CD4-positive, alpha-beta memory T cell (primary cell): ENCODE measurements around the gene KIAA1191. TPM values are rescaled to one million over a fixed set of nuclear protein-coding genes. Genes with fewer than 3 reads are reported as not detected.

Experiments used
- CTCF ChIA-PET: fragments of 350-600 bp; sonication (Branson Sonifier 250); formaldehyde crosslinking; loops from one replicate; lab custom pipeline; 2021; ENCODE audit warnings: inconsistent platforms; ENCODE audit not compliant: partially characterized antibody; lab: Charles Lee
- POLR2A ChIA-PET: fragments of 350-600 bp; sonication (Branson Sonifier 250); formaldehyde crosslinking; loops from one replicate; lab custom pipeline; 2021; ENCODE audit not compliant: partially characterized antibody; lab: Charles Lee
- DNase-seq, 5 donors: peaks; one replicate each; pipeline versions ENCODE4 v3.0.0 to v3.0.0-alpha.2; 2020 to 2022; ENCODE audit warnings: mixed read lengths in 1 of 5
- H3K27ac ChIP-seq: one replicate; pipeline ENCODE4 v1.7.0; 2013; ENCODE audit warnings: low read depth, low read length
- H3K27me3 ChIP-seq: 2 replicates; pipeline ENCODE4 v1.7.0; 2013; ENCODE audit warnings: mild to moderate bottlenecking, low read length, moderate library complexity; ENCODE audit not compliant: insufficient read depth
- H3K36me3 ChIP-seq: 2 replicates; pipeline ENCODE4 v1.7.0; 2013; ENCODE audit warnings: mild to moderate bottlenecking, low read length, moderate library complexity; ENCODE audit not compliant: insufficient read depth
- H3K4me1 ChIP-seq: 2 replicates; pipeline ENCODE4 v1.7.0; 2013; ENCODE audit warnings: mild to moderate bottlenecking, low read length, moderate library complexity; ENCODE audit not compliant: insufficient read depth
- H3K4me3 ChIP-seq, 2 donors: one replicate each; pipeline ENCODE4 v1.7.0; 2013; ENCODE audit warnings: low read length in 2 of 2, mild to moderate bottlenecking in 1 of 2
- H3K9me3 ChIP-seq, 2 donors: one replicate each; pipeline ENCODE4 v1.7.0; 2013; ENCODE audit warnings: low read length in 2 of 2, control low read depth in 1 of 2; ENCODE audit not compliant: control insufficient read depth in 1 of 2
- H3K27ac Mint-ChIP-seq, 7 donors: one replicate each; pipeline ENCODE4 v1.8.0; 2020 to 2021; ENCODE audit warnings: mixed read lengths in 7 of 7, mild to moderate bottlenecking in 6 of 7, inconsistent platforms in 3 of 7, moderate library complexity in 3 of 7
- H3K27me3 Mint-ChIP-seq, 2 donors: one replicate each; pipeline ENCODE4 v1.8.0; 2020 to 2021; ENCODE audit warnings: mixed read lengths in 2 of 2
- H3K36me3 Mint-ChIP-seq, 2 donors: one replicate each; pipeline ENCODE4 v1.8.0; 2020 to 2021; ENCODE audit warnings: mixed read lengths in 2 of 2, inconsistent platforms in 1 of 2, mild to moderate bottlenecking in 1 of 2
- H3K4me1 Mint-ChIP-seq, 4 donors: one replicate each; pipeline ENCODE4 v1.8.0; 2020 to 2021; ENCODE audit warnings: mixed read lengths in 4 of 4, mild to moderate bottlenecking in 1 of 4
- H3K4me3 Mint-ChIP-seq, 8 donors: one replicate each; pipeline ENCODE4 v1.8.0; 2020 to 2021; ENCODE audit warnings: mixed read lengths in 8 of 8, mild to moderate bottlenecking in 7 of 8, moderate library complexity in 6 of 8, inconsistent platforms in 3 of 8
- H3K9me3 Mint-ChIP-seq, 8 donors: one replicate each; pipeline ENCODE4 v1.8.0; 2020 to 2021; ENCODE audit warnings: mixed read lengths in 8 of 8, mild to moderate bottlenecking in 5 of 8, inconsistent platforms in 3 of 8, moderate library complexity in 1 of 8
- intact Hi-C: fragments of 100-400 bp; cut with micrococcal nuclease; formaldehyde crosslinking; loops from one replicate; pipeline ENCODE4 v1.15.1; 2023
- polyA plus RNA-seq, 2 donors: library from polyadenylated mRNA; unstranded; fragments of 300-500 nt; fragmentation: Illumina TruSeq; gene quantifications; one replicate each; pipeline ENCODE4 v1.2.3, GENCODE V29; 2021
- total RNA-seq, 2 experiments: library from RNA; stranded (reverse); gene quantifications; one replicate each; pipeline ENCODE4 v1.2.3, GENCODE V29; 2021

The KIAA1191 gene
- total and polyA plus RNA-seq, 4 experiments from 2014 or later: 53.6 to 76.6 (median 72.4) TPM

DNA sequence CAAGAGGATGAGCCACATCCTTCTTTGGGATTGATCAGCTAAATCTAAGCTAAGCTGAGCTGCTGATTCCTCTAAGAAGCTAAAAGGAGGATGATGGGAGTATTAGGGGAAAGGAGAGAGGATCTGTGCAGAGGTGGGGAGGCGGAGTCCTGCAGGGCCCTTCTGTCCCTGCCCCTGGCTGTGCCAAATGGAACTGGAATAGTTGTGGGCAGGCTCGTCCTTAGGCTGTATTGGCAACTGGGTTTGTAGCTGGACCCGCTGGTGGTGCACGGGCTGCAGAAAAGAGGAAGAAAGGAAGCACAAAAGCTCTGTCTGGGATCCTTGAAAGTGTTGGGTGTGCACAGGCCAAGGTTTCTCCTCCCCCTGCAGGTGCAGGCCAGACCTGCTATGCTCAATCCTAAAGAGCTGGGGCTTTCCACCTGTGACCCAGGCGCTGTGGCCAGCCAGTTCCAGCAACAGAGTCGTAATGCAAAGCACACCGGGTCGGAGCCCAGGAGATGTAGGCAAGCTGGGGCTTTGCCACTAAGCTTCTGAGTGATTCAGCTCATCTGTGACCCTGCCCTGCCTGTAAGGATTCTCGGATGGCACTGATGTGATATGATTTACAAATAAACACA is 45.0 kb upstream of the KIAA1191 start:
- Histone ChIP-seq H3K36me3 (peaks cover 24% of the 10 kb centered on the region), H3K4me1 (no peaks in the 10 kb centered on the region), H3K27ac (no peak overlapping the region), H3K9me3 (no peaks in the 10 kb centered on the region), H3K27me3 (no peaks in the 10 kb centered on the region), H3K4me3 (no peak overlapping the region)
- no peak for DNase-seq
- Mint-ChIP-seq H3K4me3 (no peak overlapping the region), H3K4me1 (peaks cover 0 to 11% (median 4%) of the 10 kb centered on the region in 4 donors), H3K27me3 (no peaks in the 10 kb centered on the region), H3K27ac (peak overlapping the region in 1 of 7 donors; percentile 61), H3K9me3 (no peaks in the 10 kb centered on the region), H3K36me3 (peaks cover 25 to 45% of the 10 kb centered on the region in 2 donors)
- CTCF ChIA-PET: interaction anchor here (1.5 kb wide), 1 partner anchor 10 kb away, joined by 7 read pairs; the partner anchor contains the start of gene CLTB
- POLR2A ChIA-PET: interaction anchor here (0.6 to 1.0 kb wide), 2 partner anchors 18 to 61 kb away, joined by 3 read pairs; partner anchors contain the start of genes HIGD2A and NOP16
- intact Hi-C loops: no loop called here

DNA sequence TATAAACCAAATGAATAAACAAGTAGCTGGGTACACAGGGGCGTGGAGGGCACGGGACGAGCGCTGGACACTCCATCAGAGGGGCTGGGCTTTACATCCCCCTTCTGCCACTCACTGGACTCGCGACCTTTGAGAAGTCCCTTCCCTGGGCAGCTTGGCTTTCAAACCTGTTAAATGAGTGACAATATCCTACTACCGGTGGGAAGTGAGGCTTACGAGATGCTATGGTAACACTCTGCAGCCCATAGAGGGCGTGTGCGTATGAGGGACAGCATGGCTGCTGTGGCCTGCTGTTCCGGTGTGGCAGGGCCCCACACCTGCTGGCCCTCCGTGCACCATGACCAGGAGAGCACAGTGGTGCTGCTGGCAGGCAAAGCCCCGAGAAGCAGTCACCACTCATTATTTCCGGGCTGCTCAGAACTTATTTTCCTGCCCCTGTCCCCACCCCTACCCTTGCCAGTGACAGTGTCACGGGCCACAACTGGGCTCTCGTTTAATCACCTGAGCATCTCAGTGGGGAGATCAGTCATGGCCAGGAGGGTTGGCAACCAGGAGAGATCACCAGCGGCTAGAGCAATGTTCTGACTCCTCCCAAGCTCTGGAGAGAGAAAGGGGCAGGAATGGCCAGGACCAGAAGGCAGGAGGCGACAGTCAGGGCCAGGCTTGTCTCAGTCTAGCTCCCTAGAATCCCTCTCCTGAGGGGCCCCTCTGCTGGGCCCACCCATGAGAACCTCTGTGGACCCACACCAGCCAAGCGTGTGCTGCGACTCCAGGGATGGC is 44.3 kb upstream of the KIAA1191 start:
- H3K9me3 Mint-ChIP-seq: no peaks in the 10 kb centered on the region
- no peaks in the 10 kb centered on the region for H3K27me3 Mint-ChIP-seq
- DNase-seq: no peak
- CTCF ChIA-PET: interaction anchor here (1.3 kb wide), 1 partner anchor 10 kb away, joined by 5 read pairs; the partner anchor contains the start of gene CLTB
- H3K4me3 Mint-ChIP-seq: no peak overlapping the region
- POLR2A ChIA-PET: interaction anchor here (1.0 kb wide), 1 partner anchor 18 kb away, joined by 3 read pairs; the partner anchor contains the start of genes HIGD2A and NOP16
- H3K36me3 Mint-ChIP-seq: peaks cover 18 to 44% of the 10 kb centered on the region in 2 donors
- peaks cover 24% of the 10 kb centered on the region for H3K36me3 ChIP-seq
- intact Hi-C loops: no loop called here
- H3K9me3 ChIP-seq: no peaks in the 10 kb centered on the region
- H3K4me3 ChIP-seq: no peak overlapping the region
- H3K4me1 ChIP-seq: no peaks in the 10 kb centered on the region
- H3K27ac ChIP-seq: no peak overlapping the region
- H3K27me3 ChIP-seq: no peaks in the 10 kb centered on the region
- H3K4me1 Mint-ChIP-seq: peaks cover 0 to 4% (median 2%) of the 10 kb centered on the region in 4 donors
- H3K27ac Mint-ChIP-seq: peak overlapping the region in 2 of 7 donors; percentile 65 to 79

DNA sequence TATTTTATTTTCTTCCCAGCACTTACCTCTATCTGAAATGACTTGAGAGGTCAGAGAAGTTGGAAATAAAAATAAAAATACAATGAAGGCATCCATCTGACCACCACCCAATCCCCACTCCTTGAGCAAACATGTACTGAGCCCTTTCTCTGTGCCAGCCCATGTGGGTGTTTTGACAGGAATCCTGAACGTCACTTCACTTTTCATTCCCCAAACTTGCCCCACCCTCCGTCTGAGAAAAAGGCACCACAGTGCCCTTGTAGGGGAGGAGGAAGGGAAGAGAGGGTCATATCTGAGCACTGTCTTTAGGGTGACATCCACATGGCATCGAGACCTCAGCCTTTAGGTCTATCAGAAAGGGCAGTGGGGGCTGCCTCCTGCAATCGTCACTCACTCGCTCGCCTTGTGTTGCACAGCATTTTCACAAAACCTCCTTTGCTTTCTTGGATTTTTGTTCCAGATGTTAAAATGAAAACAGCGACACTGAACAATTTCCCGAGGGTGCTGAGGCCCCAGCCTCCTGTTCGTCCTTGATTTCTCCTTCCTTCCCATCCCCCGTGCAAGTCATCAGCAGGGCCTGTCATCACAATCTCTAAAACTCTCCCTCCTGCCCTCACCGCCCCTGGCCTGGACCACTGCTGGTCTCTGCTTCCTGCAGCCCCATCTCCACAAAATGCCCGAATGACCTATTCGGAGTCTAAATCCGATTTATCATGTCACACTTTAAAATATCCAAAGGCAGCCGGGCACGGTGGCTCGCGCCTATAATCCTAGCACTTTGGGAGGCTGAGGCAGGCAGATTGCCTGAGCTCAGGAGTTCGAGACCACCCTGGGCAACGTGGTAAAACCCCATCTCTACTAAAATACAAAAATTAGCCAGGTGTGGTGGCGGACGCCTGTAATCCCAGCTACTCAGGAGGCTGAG is 40.0 kb upstream of the KIAA1191 start:
- intact Hi-C loops: no loop called here
- CTCF ChIA-PET: no interaction called here
- Histone ChIP-seq H3K4me1 (no peaks in the 10 kb centered on the region), H3K27ac (no peak overlapping the region), H3K27me3 (no peaks in the 10 kb centered on the region), H3K36me3 (peaks cover 8% of the 10 kb centered on the region), H3K9me3 (no peaks in the 10 kb centered on the region), H3K4me3 (no peak overlapping the region)
- Mint-ChIP-seq H3K4me1 (peaks cover 0 to 2% (median under 1%) of the 10 kb centered on the region in 4 donors), H3K9me3 (no peaks in the 10 kb centered on the region), H3K27me3 (no peaks in the 10 kb centered on the region), H3K4me3 (no peak overlapping the region), H3K36me3 (peaks cover 9 to 38% of the 10 kb centered on the region in 2 donors), H3K27ac (peak overlapping the region in 4 of 7 donors; percentile 48 to 85 (median 53))
- DNase-seq: no peak
- POLR2A ChIA-PET: no interaction called here

DNA sequence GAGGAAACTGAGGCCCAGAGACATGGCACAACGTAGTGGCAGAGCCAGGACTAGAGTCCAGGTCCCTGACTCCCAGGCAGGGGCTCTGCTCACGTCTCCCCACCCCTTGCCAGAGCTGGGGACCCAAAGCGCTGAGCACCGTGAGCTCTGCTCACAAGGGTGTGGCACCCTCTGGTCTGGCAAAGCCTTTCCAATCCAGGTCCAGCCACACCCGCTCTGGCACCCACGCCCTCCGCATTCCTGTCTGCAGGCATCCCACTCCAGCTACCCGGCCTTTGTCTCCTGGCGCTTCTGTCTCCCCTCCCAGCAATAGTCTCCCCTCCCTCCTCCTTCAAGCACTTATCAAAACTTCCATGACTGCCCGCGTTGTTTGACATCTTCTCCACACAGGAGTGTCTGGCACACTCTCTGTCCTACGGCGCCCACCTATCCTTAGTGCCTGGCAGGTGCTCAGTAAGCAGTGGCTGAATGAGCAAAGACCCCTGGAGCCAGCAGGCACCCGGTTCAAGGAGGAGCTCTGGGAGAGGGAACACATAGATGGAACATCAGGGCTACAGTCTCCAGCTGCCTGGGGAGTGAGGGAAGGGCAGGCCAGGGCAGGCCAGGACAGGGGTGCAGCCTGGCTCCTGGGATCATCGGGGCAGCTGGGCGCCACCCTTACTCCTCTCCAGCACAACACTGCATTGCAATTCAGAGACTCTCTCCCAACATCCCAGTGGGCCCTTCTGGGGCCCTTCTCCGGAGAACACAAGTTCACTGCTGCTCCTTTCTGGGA is 39.0 kb upstream of the KIAA1191 start:
- Histone ChIP-seq H3K9me3 (no peaks in the 10 kb centered on the region), H3K27ac (no peak overlapping the region), H3K27me3 (no peaks in the 10 kb centered on the region), H3K4me3 (no peak overlapping the region), H3K4me1 (no peaks in the 10 kb centered on the region), H3K36me3 (no peaks in the 10 kb centered on the region)
- peaks cover 0 to 2% (median under 1%) of the 10 kb centered on the region in 4 donors for H3K4me1 Mint-ChIP-seq
- intact Hi-C loops: no loop called here
- CTCF ChIA-PET: interaction anchor here (1.0 kb wide), 2 partner anchors 9 to 15 kb away, joined by 3 read pairs; no protein-coding TSS in a partner anchor
- H3K27ac Mint-ChIP-seq: peak overlapping the region in 3 of 7 donors; percentile 6 to 79 (median 68)
- H3K36me3 Mint-ChIP-seq: peaks cover 14 to 29% of the 10 kb centered on the region in 2 donors
- no peaks in the 10 kb centered on the region for H3K27me3 Mint-ChIP-seq
- H3K4me3 Mint-ChIP-seq: no peak overlapping the region
- POLR2A ChIA-PET: interaction anchor here (1.1 kb wide), 1 partner anchor 12 kb away, joined by 4 read pairs; the partner anchor contains the start of genes HIGD2A and NOP16
- no peak for DNase-seq
- H3K9me3 Mint-ChIP-seq: no peaks in the 10 kb centered on the region

DNA sequence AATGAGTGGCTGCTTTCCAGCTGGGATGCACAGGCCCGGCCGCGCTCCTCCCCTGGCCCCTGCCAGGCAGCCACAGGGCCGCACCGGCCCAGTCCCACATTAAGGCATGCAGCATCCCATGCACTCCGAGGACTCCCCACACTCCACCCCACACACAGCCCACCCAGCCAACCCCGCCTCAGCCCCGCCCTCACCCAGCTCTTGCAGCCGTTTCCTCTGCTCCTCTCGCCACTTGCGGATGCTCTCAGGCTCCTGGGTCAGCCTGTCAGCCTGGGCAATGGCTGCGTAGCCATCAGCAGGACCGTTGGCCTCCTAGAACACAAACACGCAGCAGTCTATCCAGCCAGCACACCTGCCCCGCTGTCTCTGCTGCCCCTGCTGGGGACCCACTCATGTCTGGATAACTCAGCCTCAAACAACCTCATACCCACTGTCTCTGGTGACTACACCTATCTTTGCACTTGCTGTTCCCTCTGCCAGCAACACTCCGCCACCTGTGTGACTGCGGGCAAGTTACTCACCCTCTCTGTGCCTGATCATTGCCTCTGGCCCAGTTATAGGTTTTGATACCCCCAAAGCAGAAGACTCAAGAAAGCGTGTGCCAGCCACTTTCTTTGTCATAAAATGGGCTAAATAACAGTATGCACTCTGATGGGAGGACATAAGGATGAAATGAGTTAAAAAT is 36.3 kb upstream of the KIAA1191 start:
- H3K27ac ChIP-seq: no peak overlapping the region
- no peaks in the 10 kb centered on the region for H3K27me3 ChIP-seq
- no peak for DNase-seq
- no peaks in the 10 kb centered on the region for H3K9me3 ChIP-seq
- no peaks in the 10 kb centered on the region for H3K9me3 Mint-ChIP-seq
- H3K27me3 Mint-ChIP-seq: no peaks in the 10 kb centered on the region
- H3K4me1 Mint-ChIP-seq: peaks cover 0 to 2% (median under 1%) of the 10 kb centered on the region in 4 donors
- CTCF ChIA-PET: no interaction called here
- intact Hi-C loops: no loop called here
- no peak overlapping the region for H3K4me3 Mint-ChIP-seq
- no peak overlapping the region for H3K4me3 ChIP-seq
- peak overlapping the region in 4 of 7 donors; percentile 32 to 85 (median 56) for H3K27ac Mint-ChIP-seq
- POLR2A ChIA-PET: interaction anchor here (0.7 kb wide), 1 partner anchor 8 kb away, joined by 3 read pairs; no protein-coding TSS in a partner anchor
- H3K36me3 Mint-ChIP-seq: peaks cover 14 to 39% of the 10 kb centered on the region in 2 donors
- H3K4me1 ChIP-seq: no peaks in the 10 kb centered on the region
- H3K36me3 ChIP-seq: peaks cover 6% of the 10 kb centered on the region

DNA sequence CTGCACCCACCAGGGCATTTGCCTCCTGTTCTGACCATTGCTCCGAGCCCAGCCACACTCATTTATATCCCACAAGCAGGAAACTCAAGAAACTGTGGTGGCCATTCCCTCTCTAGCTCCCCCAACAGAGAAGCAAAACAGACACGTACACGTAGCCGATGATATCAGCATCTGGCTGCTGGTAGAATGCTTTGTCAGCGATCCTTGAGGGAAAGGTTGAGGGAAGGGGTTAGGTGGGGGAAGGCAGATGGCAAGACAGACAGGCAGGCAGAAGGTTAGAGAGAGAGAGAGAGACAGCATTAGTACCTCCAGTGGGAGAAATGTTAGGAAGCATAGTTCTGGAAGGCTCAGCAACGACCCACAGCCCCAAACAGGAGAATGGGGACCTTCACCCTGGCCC is 34.8 kb upstream of the KIAA1191 start:
- no peak for DNase-seq
- intact Hi-C loops: no loop called here
- Histone ChIP-seq H3K4me1 (no peaks in the 10 kb centered on the region), H3K27ac (no peak overlapping the region), H3K27me3 (no peaks in the 10 kb centered on the region), H3K36me3 (peaks cover 9% of the 10 kb centered on the region), H3K4me3 (no peak overlapping the region), H3K9me3 (no peaks in the 10 kb centered on the region)
- no peak overlapping the region for H3K4me3 Mint-ChIP-seq
- CTCF ChIA-PET: no interaction called here
- H3K36me3 Mint-ChIP-seq: peaks cover 10 to 46% of the 10 kb centered on the region in 2 donors
- no peaks in the 10 kb centered on the region for H3K9me3 Mint-ChIP-seq
- no peaks in the 10 kb centered on the region for H3K4me1 Mint-ChIP-seq
- no peaks in the 10 kb centered on the region for H3K27me3 Mint-ChIP-seq
- POLR2A ChIA-PET: interaction anchor here (1.1 kb wide), 1 partner anchor 8 kb away, joined by 4 read pairs; the partner anchor contains the start of genes HIGD2A and NOP16
- peak overlapping the region in 3 of 7 donors; percentile 10 to 70 (median 19) for H3K27ac Mint-ChIP-seq
